Cardiac muscle cell (in vitro differentiated cells and primary cell): ENCODE results near the gene IER3. TPM values are rescaled to one million over a fixed set of nuclear protein-coding genes. Genes with fewer than 3 reads are reported as not detected.

Source experiments
- DNase-seq, 2 donors: peaks; one replicate each; pipeline versions ENCODE4 v3.0.0 to v3.0.0-alpha.2; 2010 to 2017; ENCODE audit warnings: low read depth in 1 of 2, low spot score in 1 of 2
- H3K27ac ChIP-seq: fragments of 200-600 bp; sonication (generic); 2 replicates; pipeline ENCODE4 v1.5.1; 2016
- H3K27me3 ChIP-seq: fragments of 200-600 bp; sonication (generic); 2 replicates; pipeline ENCODE4 v1.6.0; 2016; ENCODE audit warnings: control low read depth
- H3K36me3 ChIP-seq: fragments of 200-600 bp; sonication (generic); 2 replicates; pipeline ENCODE4 v1.5.1; 2016; ENCODE audit warnings: control low read depth
- H3K4me1 ChIP-seq: fragments of 200-600 bp; sonication (generic); 2 replicates; pipeline ENCODE4 v1.8.1; 2017; ENCODE audit warnings: low read depth, mild to moderate bottlenecking, mixed run types
- H3K4me3 ChIP-seq: fragments of 200-600 bp; sonication (generic); 2 replicates; pipeline ENCODE4 v1.5.1; 2016; ENCODE audit warnings: mild to moderate bottlenecking
- H3K9me3 ChIP-seq: fragments of 200-600 bp; sonication (generic); 2 replicates; pipeline ENCODE4 v1.5.1; 2017; ENCODE audit warnings: low read depth, mild to moderate bottlenecking, control low read depth
- polyA plus RNA-seq: library from polyadenylated mRNA; unstranded; fragments of >200 nt; fragmentation: Nextera tagmentation; extraction: Ambion mirVana; gene quantifications from 2 replicates; pipeline ENCODE4 v1.2.1, GENCODE V29; 2016
- total RNA-seq: library from RNA; depleted of rRNA; stranded (reverse); fragments of >200 nt; gene quantifications from 2 replicates; pipeline ENCODE4 v1.2.3, GENCODE V29; 2016
- TF ChIP-seq, protein P1 (sequence below): IDR thresholded peaks from 2 replicates; pipeline ENCODE4 v1.5.1; 2012; ENCODE audit warnings: low read depth, mild to moderate bottlenecking, low read length

Gene IER3
- total and polyA plus RNA-seq, 2 experiments from 2014 or later = 20.1 to 45.8 TPM

DNA sequence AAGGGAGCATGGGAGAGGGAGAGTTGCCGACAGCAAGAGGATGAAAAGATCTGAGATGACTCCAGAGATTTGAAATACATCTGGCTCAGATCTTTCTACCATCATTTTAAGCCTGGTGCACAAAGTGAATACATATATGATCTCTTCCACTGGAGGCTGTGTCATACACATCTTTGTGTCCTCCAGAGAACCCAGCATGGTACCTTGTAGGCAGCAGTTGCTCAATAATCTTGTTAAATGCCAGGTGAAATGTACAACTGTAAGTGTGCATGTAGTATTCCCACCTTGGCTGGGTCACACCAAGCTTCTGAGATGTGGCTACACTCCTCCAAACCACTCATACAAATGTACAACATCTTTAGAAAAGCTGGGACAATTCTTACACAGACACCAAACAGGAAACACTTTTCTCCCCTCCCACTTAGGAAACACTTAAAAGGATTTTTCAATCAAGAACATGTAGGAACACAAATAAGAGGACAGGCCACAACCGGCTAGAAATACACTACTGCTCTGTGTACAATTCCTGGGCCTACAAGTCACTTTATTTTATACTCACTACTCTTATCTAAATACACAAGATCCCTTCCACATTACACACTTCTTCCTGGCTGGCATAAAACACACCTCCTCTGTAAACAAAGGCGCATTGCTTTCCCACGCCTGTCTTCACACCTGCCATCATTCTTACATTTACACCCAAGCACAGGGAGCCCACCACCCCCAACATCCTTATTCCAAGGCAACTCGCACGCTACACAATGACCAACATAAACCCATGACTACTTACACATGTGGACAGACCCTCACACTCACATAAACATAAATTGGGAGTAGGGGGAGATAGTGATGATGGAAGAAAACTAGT lies 3.8 kb upstream of the IER3 start:
- Histone ChIP-seq H3K4me3 (no peak overlapping the region), H3K36me3 (no peaks in the 10 kb centered on the region), H3K4me1 (peaks cover 7% of the 10 kb centered on the region), H3K27ac (no peak overlapping the region), H3K9me3 (no peaks in the 10 kb centered on the region), H3K27me3 (no peaks in the 10 kb centered on the region)
- DNase-seq = no peak
- TF ChIP-seq, protein P1, sequence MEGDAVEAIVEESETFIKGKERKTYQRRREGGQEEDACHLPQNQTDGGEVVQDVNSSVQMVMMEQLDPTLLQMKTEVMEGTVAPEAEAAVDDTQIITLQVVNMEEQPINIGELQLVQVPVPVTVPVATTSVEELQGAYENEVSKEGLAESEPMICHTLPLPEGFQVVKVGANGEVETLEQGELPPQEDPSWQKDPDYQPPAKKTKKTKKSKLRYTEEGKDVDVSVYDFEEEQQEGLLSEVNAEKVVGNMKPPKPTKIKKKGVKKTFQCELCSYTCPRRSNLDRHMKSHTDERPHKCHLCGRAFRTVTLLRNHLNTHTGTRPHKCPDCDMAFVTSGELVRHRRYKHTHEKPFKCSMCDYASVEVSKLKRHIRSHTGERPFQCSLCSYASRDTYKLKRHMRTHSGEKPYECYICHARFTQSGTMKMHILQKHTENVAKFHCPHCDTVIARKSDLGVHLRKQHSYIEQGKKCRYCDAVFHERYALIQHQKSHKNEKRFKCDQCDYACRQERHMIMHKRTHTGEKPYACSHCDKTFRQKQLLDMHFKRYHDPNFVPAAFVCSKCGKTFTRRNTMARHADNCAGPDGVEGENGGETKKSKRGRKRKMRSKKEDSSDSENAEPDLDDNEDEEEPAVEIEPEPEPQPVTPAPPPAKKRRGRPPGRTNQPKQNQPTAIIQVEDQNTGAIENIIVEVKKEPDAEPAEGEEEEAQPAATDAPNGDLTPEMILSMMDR = no peak

DNA sequence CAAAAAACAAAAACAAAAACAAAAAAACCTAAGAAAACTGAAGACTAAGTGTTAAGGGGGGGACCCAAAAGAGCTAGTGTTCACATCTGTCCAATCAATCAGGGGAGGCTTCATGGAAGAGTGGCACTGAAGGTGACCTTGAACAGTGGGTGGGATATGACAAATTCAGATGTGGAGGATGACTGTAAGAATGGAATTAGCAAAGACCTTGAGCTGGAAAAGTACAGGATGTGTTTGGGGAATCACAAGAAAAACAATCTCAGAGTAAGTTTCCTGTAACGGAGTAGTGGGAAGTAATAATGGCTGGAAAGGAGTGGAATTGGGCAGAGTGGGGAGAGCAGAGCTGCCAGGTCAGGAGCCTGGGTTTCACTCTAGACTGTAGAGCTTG lies 2.9 kb upstream of the IER3 start:
- Histone ChIP-seq H3K4me1 (peaks cover 2% of the 10 kb centered on the region), H3K4me3 (no peak overlapping the region), H3K36me3 (no peaks in the 10 kb centered on the region), H3K27me3 (no peaks in the 10 kb centered on the region), H3K27ac (no peak overlapping the region), H3K9me3 (no peaks in the 10 kb centered on the region)
- no peak for DNase-seq
- TF ChIP-seq, protein P1 = no peak

DNA sequence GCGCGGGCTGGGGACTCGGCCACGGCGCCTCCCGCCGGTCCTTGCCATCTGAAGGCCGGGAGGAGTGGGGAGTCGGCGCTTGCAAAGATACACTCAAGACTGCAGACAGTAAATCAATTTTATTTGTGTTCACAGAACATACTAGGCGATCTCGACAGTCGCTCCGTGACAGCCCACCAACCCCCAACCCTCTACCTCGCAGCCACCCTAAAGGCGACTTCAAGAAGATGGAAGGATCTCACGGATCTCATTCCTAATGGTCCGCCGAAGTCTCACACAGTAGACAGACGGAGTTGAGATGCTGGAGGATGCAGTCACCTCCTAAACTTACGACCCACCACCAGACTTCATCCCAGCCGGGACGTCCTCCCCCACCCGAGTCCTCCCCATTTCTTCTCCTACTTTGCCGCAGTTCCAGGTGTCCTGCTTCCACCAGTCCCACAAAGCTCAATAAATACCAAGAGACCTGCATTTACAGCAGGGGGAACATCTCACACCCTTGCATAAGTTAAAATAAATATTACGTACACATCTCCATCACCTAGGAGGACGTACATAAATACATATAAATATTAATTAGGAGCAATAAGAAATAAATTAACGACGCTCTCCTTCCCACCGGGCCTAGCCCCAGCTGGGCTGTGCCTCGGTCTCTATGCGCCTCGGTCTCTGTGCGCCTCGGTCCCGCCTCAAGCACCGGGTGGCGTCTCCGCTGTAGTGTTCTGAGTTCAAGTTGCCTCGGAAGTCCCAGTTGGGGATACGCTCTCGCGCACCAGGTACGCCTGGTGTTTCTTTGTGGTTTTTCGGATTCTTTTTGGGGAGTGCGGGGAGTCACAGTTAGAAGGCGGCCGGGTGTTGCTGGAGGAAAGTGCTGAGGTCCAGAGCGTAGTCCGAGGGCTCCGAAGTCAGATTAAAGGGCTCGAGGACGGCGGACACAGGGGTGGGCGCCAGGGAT lies 971 bp downstream of the IER3 start:
- peak in 1 of 2 donors; percentile 47 for DNase-seq

DNA sequence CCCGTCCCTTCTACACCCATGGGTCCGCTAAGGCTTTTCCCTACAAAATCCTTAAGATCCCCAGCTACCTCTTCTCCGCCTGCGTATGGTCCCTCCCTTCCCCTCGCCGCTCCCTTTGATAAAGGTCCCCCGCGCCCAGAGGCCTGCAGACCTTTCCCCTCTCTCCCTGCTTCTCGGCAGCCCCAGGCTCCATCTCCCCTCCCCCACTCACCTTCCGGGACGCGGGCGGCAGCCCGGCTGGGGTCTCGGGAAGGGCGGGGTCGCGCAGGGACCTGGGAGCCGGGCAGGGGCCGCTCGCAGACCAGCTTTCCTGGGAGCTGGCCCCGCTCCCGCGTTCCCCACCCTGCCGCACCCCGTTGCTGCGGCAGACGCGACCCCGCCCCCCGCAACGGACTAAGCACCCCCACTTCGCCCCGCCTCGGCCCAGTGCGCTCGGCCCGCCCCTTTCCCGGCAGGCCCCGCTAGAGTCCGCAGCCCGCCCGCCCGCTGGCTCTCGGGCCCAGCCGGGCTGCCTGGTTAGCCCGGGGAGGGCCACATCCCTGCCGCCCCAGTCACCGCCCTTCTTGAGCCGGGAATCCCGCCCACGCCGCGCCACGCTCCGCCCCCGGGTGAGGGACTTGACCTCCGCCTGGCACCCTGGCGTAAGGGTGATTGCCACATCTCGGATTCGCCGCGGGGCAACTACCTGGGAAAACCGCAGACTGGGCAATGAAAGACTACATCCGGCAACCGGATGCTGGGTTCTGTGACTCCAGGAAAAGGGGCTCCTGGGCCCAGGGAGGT lies 1.8 kb downstream of the IER3 start, which contains the start of gene FLOT1:
FLOT1 (minus strand) TSS at position 372 of the 783 bp plus-strand sequence. CDS start 498 bp downstream, outside the sequence.
- Histone ChIP-seq H3K36me3 (peaks cover 27% of the 10 kb centered on the region), H3K9me3 (no peaks in the 10 kb centered on the region), H3K4me1 (peaks cover 5% of the 10 kb centered on the region)

More for the DNA sequence above, 971 bp downstream of the IER3 start:
- Histone ChIP-seq H3K4me1 (peaks cover 5% of the 10 kb centered on the region), H3K36me3 (peaks cover 18% of the 10 kb centered on the region), H3K9me3 (no peaks in the 10 kb centered on the region), H3K27me3 (no peaks in the 10 kb centered on the region), H3K4me3 (peak overlapping the region; percentile 68), H3K27ac (peak overlapping the region; percentile 82)
- TF ChIP-seq, protein P1 = no peak

More for the DNA sequence above, 1.8 kb downstream of the IER3 start, which contains the start of gene FLOT1:
- Histone ChIP-seq H3K27me3 (no peaks in the 10 kb centered on the region), H3K27ac (peak within 1 kb of the TSS; percentile 82), H3K4me3 (peak within 1 kb of the TSS; percentile 68)
- TF ChIP-seq, protein P1 = no peak
- DNase-seq = peak; percentile 94 to 99
